H9 (cell line): Measurements from ENCODE around the gene VKORC1. TPM values are rescaled to one million over a fixed set of nuclear protein-coding genes. Genes with fewer than 3 reads are reported as not detected.
A peak's percentile ranks its signal among the peaks of the same experiment; 100 is the strongest.

Experiments
- DNase-seq: peaks from one replicate; pipeline ENCODE4 v3.0.0-alpha.2; 2017
- H2AFZ ChIP-seq: one replicate; pipeline ENCODE4 v1.6.1; 2013; ENCODE audit warnings: mild to moderate bottlenecking, low read length, control low read depth, moderate library complexity
- H2AK5ac ChIP-seq: 2 replicates; pipeline ENCODE4 v1.6.1; 2013; ENCODE audit warnings: low read length, control low read depth, mixed read lengths; ENCODE audit not compliant: insufficient read length
- H2BK120ac ChIP-seq: one replicate; pipeline ENCODE4 v1.6.1; 2013; ENCODE audit warnings: low read depth, mild to moderate bottlenecking, low read length, control low read depth, inconsistent platforms; ENCODE audit not compliant: poor library complexity, severe bottlenecking
- H2BK12ac ChIP-seq: 2 replicates; pipeline ENCODE4 v1.6.1; 2013; ENCODE audit warnings: low read length, control low read depth, mixed read lengths, low read depth; ENCODE audit not compliant: insufficient read length
- H2BK15ac ChIP-seq: 2 replicates; pipeline ENCODE4 v1.6.1; 2013; ENCODE audit warnings: low read depth, low read length, control low read depth
- H2BK20ac ChIP-seq: one replicate; pipeline ENCODE4 v1.6.1; 2013; ENCODE audit warnings: low read depth, mild to moderate bottlenecking, low read length, control low read depth, inconsistent platforms; ENCODE audit not compliant: poor library complexity, severe bottlenecking
- H2BK5ac ChIP-seq: 2 replicates; pipeline ENCODE4 v1.6.1; 2013; ENCODE audit warnings: low read length, control low read depth, mixed read lengths; ENCODE audit not compliant: insufficient read length
- H3K14ac ChIP-seq: 2 replicates; pipeline ENCODE4 v1.6.1; 2013; ENCODE audit warnings: low read length, control low read depth; ENCODE audit not compliant: insufficient read depth
- H3K18ac ChIP-seq: 2 replicates; pipeline ENCODE4 v1.6.1; 2013; ENCODE audit warnings: low read depth, mild to moderate bottlenecking, mixed read lengths, low read length, control low read depth; ENCODE audit not compliant: insufficient read length
- H3K23ac ChIP-seq: 2 replicates; pipeline ENCODE4 v1.6.1; 2013; ENCODE audit warnings: low read length, control low read depth, mixed read lengths, low read depth; ENCODE audit not compliant: insufficient read length
- H3K23me2 ChIP-seq: 2 replicates; pipeline ENCODE4 v1.6.1; 2013; ENCODE audit warnings: low read depth, mild to moderate bottlenecking, mixed read lengths, low read length, control low read depth; ENCODE audit not compliant: insufficient read length, poor library complexity, severe bottlenecking
- H3K27ac ChIP-seq: 2 replicates; pipeline ENCODE4 v1.5.1; 2013; ENCODE audit warnings: low read length, control low read depth, mixed read lengths, low read depth; ENCODE audit not compliant: insufficient read length
- H3K27me3 ChIP-seq: 2 replicates; pipeline ENCODE4 v1.6.1; 2013; ENCODE audit warnings: low read length, control low read depth, inconsistent platforms; ENCODE audit not compliant: insufficient read depth
- H3K4ac ChIP-seq: 2 replicates; pipeline ENCODE4 v1.6.1; 2013; ENCODE audit warnings: low read depth, mild to moderate bottlenecking, control low read depth, inconsistent platforms, low read length, moderate library complexity
- H3K4me1 ChIP-seq: 2 replicates; pipeline ENCODE4 v1.6.1; 2013; ENCODE audit warnings: low read length, control low read depth, inconsistent platforms; ENCODE audit not compliant: insufficient read depth
- H3K4me2 ChIP-seq: 2 replicates; pipeline ENCODE4 v1.6.1; 2013; ENCODE audit warnings: low read length, control low read depth, mixed read lengths; ENCODE audit not compliant: insufficient read length, insufficient read depth
- H3K56ac ChIP-seq: 2 replicates; pipeline ENCODE4 v1.6.1; 2013; ENCODE audit warnings: low read depth, mild to moderate bottlenecking, mixed read lengths, low read length, control low read depth; ENCODE audit not compliant: insufficient read length
- H3K79me1 ChIP-seq: 2 replicates; pipeline ENCODE4 v1.6.1; 2013; ENCODE audit warnings: low read depth, mild to moderate bottlenecking, moderate library complexity, low read length, control low read depth, inconsistent platforms; ENCODE audit not compliant: insufficient read depth, poor library complexity, severe bottlenecking
- H3K79me2 ChIP-seq: 2 replicates; pipeline ENCODE4 v1.6.1; 2013; ENCODE audit warnings: low read length, control low read depth, inconsistent platforms; ENCODE audit not compliant: insufficient read depth
- H3K9ac ChIP-seq: 2 replicates; pipeline ENCODE4 v1.6.1; 2013; ENCODE audit warnings: low read length, control low read depth, mixed read lengths; ENCODE audit not compliant: insufficient read length; ENCODE audit errors: extremely low read depth
- H3K9me3 ChIP-seq: one replicate; pipeline ENCODE4 v1.6.1; 2013; ENCODE audit warnings: low read depth, low read length, inconsistent platforms; ENCODE audit not compliant: control insufficient read depth
- H3T11ph ChIP-seq: one replicate; pipeline ENCODE4 v1.6.1; 2013; ENCODE audit warnings: mild to moderate bottlenecking, low read length, control low read depth, inconsistent platforms
- H4K20me1 ChIP-seq: one replicate; pipeline ENCODE4 v1.6.1; 2013; ENCODE audit not compliant: control insufficient read depth, insufficient read length, insufficient read depth
- H4K5ac ChIP-seq: 2 replicates; pipeline ENCODE4 v1.6.1; 2013; ENCODE audit warnings: low read depth, mild to moderate bottlenecking, mixed read lengths, low read length, control low read depth; ENCODE audit not compliant: insufficient read length
- H4K8ac ChIP-seq: replicated peaks from 2 replicates; pipeline ENCODE4 v1.6.1; 2013; ENCODE audit warnings: low read length, control low read depth, mixed read lengths, low read depth; ENCODE audit not compliant: insufficient read length
- H4K91ac ChIP-seq: 2 replicates; pipeline ENCODE4 v1.6.1; 2013; ENCODE audit warnings: low read depth, mild to moderate bottlenecking, moderate library complexity, mixed read lengths, low read length, control low read depth; ENCODE audit not compliant: insufficient read length
- H3K27ac Mint-ChIP-seq, 3 experiments: 2 replicates in 2 of 3; 3 replicates in 1 of 3; pipeline ENCODE4 v1.8.0; 2020 to 2021; ENCODE audit warnings: mixed read lengths in 3 of 3, mild to moderate bottlenecking in 1 of 3, moderate library complexity in 1 of 3
- H3K27me3 Mint-ChIP-seq: 2 replicates; pipeline ENCODE4 v1.8.0; 2021; ENCODE audit warnings: low read depth, mild to moderate bottlenecking, moderate library complexity, mixed read lengths
- H3K36me3 Mint-ChIP-seq, 3 experiments: 2 replicates in 2 of 3; 3 replicates in 1 of 3; pipeline ENCODE4 v1.8.0; 2020 to 2021; ENCODE audit warnings: low read depth in 3 of 3, mixed read lengths in 3 of 3; ENCODE audit not compliant: insufficient read depth in 1 of 3
- H3K4me1 Mint-ChIP-seq, 2 experiments: 2 replicates each; pipeline ENCODE4 v1.8.0; 2020; ENCODE audit warnings: mixed read lengths in 2 of 2
- H3K4me3 Mint-ChIP-seq, 2 experiments: 2 replicates in 1 of 2; 3 replicates in 1 of 2; pipeline ENCODE4 v1.8.0; 2020 to 2021; ENCODE audit warnings: mild to moderate bottlenecking in 2 of 2, mixed read lengths in 2 of 2, moderate library complexity in 1 of 2
- H3K9me3 Mint-ChIP-seq, 2 experiments: 2 replicates in 1 of 2; 3 replicates in 1 of 2; pipeline ENCODE4 v1.8.0; 2020; ENCODE audit warnings: mild to moderate bottlenecking in 2 of 2, mixed read lengths in 2 of 2, moderate library complexity in 1 of 2
- WGBS: extraction: QIAGEN DNeasy Blood & Tissue Kit; methylation state at CpG from one replicate; pipeline ENCODE4 v1.1.7; 2013; ENCODE audit warnings: missing lambda C conversion rate, low lambda C conversion rate, mixed read lengths; ENCODE audit not compliant: insufficient read length; ENCODE audit errors: extremely low coverage; 5-methylcytosine and 5-hydroxymethylcytosine counted together
- total RNA-seq: library from RNA; stranded (reverse); gene quantifications from 2 replicates; pipeline ENCODE4 v1.2.1, GENCODE V29; 2021
- TF ChIP-seq, protein P1 (sequence below): fragments of 200-600 bp; sonication (generic); conservative IDR thresholded peaks from 3 replicates; pipeline ENCODE4 v1.8.0; 2021; ENCODE audit warnings: antibody characterized with exemption, mild to moderate bottlenecking

Gene VKORC1
- total RNA-seq, 1 experiment from 2014 or later, result 93.9 TPM

- H2BK20ac ChIP-seq, result no peak overlapping the region
- H3K9ac ChIP-seq, result no peak overlapping the region
- H3K4me1 Mint-ChIP-seq, result peaks cover 45 to 50% of the 10 kb centered on the region in 2 experiments
Observed at GRCh38 chr16:31131416-31131815, 36.8 kb upstream of the VKORC1 start.

More at GRCh38 chr16:31131416-31131815, 36.8 kb upstream of the VKORC1 start:
- Histone ChIP-seq H3T11ph (no peak overlapping the region), H3K27ac (no peak overlapping the region), H3K4me1 (peaks cover 18% of the 10 kb centered on the region; the same call in 1 of the 2 replicates), H3K4me2 (no peak overlapping the region), H2BK5ac (no peak overlapping the region), H3K27me3 (no peaks in the 10 kb centered on the region), H4K20me1 (no peaks in the 10 kb centered on the region), H2BK15ac (no peak overlapping the region), H2BK12ac (no peak overlapping the region), H3K23me2 (peaks cover 5% of the 10 kb centered on the region), H2BK120ac (no peak overlapping the region), H4K5ac (no peak overlapping the region), H3K79me2 (peaks cover 4% of the 10 kb centered on the region; the same call in 1 of the 2 replicates), H4K8ac (no peak overlapping the region), H2AFZ (no peak overlapping the region), H2AK5ac (no peak overlapping the region), H3K18ac (no peak overlapping the region), H3K9me3 (no peaks in the 10 kb centered on the region), H3K4ac (no peak overlapping the region), H3K14ac (no peak overlapping the region), H4K91ac (peak overlapping the region; percentile 16), H3K56ac (no peak overlapping the region), H3K23ac (no peak overlapping the region), H3K79me1 (peaks cover 5% of the 10 kb centered on the region)
- peak overlapping the region; percentile 82 to 97 (median 84); a peak in 5 of 7 replicates for H3K27ac Mint-ChIP-seq
- H3K36me3 Mint-ChIP-seq, result peaks cover 28 to 50% (median 41%) of the 10 kb centered on the region in 3 experiments
- TF ChIP-seq, protein P1, sequence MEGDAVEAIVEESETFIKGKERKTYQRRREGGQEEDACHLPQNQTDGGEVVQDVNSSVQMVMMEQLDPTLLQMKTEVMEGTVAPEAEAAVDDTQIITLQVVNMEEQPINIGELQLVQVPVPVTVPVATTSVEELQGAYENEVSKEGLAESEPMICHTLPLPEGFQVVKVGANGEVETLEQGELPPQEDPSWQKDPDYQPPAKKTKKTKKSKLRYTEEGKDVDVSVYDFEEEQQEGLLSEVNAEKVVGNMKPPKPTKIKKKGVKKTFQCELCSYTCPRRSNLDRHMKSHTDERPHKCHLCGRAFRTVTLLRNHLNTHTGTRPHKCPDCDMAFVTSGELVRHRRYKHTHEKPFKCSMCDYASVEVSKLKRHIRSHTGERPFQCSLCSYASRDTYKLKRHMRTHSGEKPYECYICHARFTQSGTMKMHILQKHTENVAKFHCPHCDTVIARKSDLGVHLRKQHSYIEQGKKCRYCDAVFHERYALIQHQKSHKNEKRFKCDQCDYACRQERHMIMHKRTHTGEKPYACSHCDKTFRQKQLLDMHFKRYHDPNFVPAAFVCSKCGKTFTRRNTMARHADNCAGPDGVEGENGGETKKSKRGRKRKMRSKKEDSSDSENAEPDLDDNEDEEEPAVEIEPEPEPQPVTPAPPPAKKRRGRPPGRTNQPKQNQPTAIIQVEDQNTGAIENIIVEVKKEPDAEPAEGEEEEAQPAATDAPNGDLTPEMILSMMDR, result no peak
- no peak for DNase-seq
- no peaks in the 10 kb centered on the region; a peak in 1 of 5 replicates for H3K9me3 Mint-ChIP-seq
- H3K4me3 Mint-ChIP-seq, result peak overlapping the region in 1 of 2 experiments; percentile 54; a peak in 1 of 5 replicates
- no CpG with 5 or more reads among the region's 11 CpGs for WGBS
- H3K27me3 Mint-ChIP-seq, result no peaks in the 10 kb centered on the region
